AG04450 (cell line): ENCODE measurements around the gene PSMD1. TPM values are rescaled to one million over a fixed set of nuclear protein-coding genes. Genes with fewer than 3 reads are reported as not detected.

Experiments
- CTCF ChIA-PET: fragments of 300-600, 350-600 bp; formaldehyde crosslinking; extraction: SDS; loops from one replicate; lab custom pipeline; 2022; ENCODE audit warnings: antibody characterized with exemption, inconsistent platforms; lab: Charles Lee
- POLR2A ChIA-PET: fragments of 350-600 bp; formaldehyde crosslinking; extraction: SDS; loops from one replicate; lab custom pipeline; 2021; ENCODE audit warnings: antibody characterized with exemption, inconsistent platforms; lab: Yijun Ruan, JAX
- DNase-seq: peaks from one replicate; pipeline ENCODE4 v3.0.0-alpha.2; 2011; ENCODE audit warnings: low read depth, low spot score
- H3K27ac ChIP-seq: one replicate; pipeline ENCODE4 v1.5.1; 2012; ENCODE audit warnings: low read depth, low read length, control low read depth
- H3K27me3 ChIP-seq: one replicate; pipeline ENCODE4 v1.6.0; 2012; ENCODE audit warnings: low read length; ENCODE audit not compliant: control insufficient read depth, insufficient read depth
- H3K4me3 ChIP-seq: 2 replicates; pipeline ENCODE4 v1.5.1; 2011; ENCODE audit warnings: mild to moderate bottlenecking, low read depth, low read length, control low read depth
- H3K9me3 ChIP-seq: 2 replicates; pipeline ENCODE4 v1.5.1; 2012; ENCODE audit warnings: low read length; ENCODE audit not compliant: control insufficient read depth, insufficient read depth
- CTCF ChIP-seq: IDR thresholded peaks from 2 replicates; pipeline ENCODE4 v1.5.1; 2011; ENCODE audit warnings: low read depth, low read length, control low read depth, inconsistent platforms
- polyA plus RNA-seq: library from polyadenylated mRNA; depleted of rRNA; stranded (reverse); fragments of >200 nt; gene quantifications from 2 replicates; pipeline ENCODE4 v1.2.3, GENCODE V29; 2011

Gene PSMD1
- polyA plus RNA-seq, 1 experiment = 211 TPM

DNA sequence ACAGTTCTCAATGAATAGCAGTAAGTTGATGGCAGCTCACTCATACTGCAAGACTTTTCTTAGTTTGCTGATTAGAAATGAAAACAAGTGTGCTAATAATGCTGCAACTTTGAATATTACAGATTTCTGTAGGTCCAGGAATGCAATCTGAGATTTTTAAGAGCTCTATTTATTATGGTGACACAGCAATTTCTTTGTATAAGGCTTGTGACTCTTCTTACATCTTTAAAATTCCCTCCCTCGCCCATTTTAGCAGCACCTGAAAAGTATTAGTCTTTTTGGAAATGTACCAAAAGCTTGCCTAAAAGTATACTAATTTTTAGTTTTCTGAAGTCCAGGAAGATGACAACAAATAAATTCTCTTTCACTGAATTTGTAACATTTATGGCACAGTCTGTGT is 72.5 kb downstream of the PSMD1 start:
- ChIA-PET CTCF (interaction anchor here (1.0 to 4.1 kb wide), 8 partner anchors 10 to 323 kb away, joined by 3 to 13 read pairs (median 4); no protein-coding TSS in a partner anchor), POLR2A (interaction anchor here (0.6 kb wide), 1 partner anchor 62 kb away, joined by 6 read pairs; no protein-coding TSS in a partner anchor)
- no peak for DNase-seq

DNA sequence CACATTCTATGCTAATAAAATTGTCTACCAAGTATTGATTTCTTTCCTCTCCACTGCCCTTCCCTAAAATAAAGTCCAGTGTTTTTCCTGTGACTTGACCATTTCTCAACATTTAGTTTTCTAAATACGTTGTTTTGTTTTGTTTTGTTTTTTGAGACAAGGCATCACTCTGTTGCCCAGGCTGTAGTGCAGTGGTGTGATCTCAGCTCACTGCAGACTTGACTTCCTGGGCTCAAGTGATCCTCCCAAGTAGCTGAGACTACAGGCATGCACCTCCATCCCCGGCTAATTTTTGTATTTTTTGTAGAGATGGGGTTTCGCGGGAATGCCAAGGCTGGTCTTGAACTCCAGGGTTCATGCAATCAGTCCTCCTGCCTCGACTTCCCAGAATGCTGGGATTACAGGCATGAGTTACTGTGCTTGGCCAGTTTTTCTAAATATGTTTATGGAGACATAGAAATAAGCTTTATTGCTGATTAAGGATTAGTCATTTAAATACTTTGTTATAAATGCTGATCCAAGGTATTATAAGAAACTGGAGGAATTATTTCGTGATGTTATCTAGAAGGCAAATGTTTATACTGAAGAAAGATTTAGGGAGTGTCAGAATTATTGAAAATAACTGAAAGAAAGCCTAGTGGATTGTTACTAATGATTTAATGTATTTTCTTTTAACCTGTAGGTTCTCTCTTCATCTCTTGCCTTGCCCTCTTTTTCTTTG is 73.8 kb downstream of the PSMD1 start:
- no peaks in the 10 kb centered on the region; the same call in 1 of the 2 replicates for H3K9me3 ChIP-seq
- no peaks in the 10 kb centered on the region for H3K27me3 ChIP-seq
- H3K27ac ChIP-seq = no peak overlapping the region
- POLR2A ChIA-PET = no interaction called here
- DNase-seq = no peak
- CTCF ChIA-PET = interaction anchor here (1.1 to 4.1 kb wide), 2 partner anchors 78 to 97 kb away, joined by 4 to 13 read pairs; no protein-coding TSS in a partner anchor
- no peak for TF ChIP-seq CTCF
- no peak overlapping the region for H3K4me3 ChIP-seq

More for the DNA sequence above, 72.5 kb downstream of the PSMD1 start:
- no peaks in the 10 kb centered on the region; the same call in 1 of the 2 replicates for H3K9me3 ChIP-seq
- H3K27ac ChIP-seq = no peak overlapping the region
- H3K27me3 ChIP-seq = no peaks in the 10 kb centered on the region
- TF ChIP-seq CTCF = no peak
- no peak overlapping the region for H3K4me3 ChIP-seq

- Histone ChIP-seq H3K27ac (no peak overlapping the region), H3K9me3 (no peaks in the 10 kb centered on the region; the same call in 1 of the 2 replicates), H3K4me3 (no peak overlapping the region), H3K27me3 (no peaks in the 10 kb centered on the region)
- CTCF ChIA-PET = interaction anchor here (1.1 kb wide), 1 partner anchor 60 kb away, joined by 3 read pairs; no protein-coding TSS in a partner anchor
- no peak for DNase-seq
- no peak for TF ChIP-seq CTCF
- POLR2A ChIA-PET = interaction anchor here (0.6 to 1.0 kb wide), 2 partner anchors 31 to 56 kb away, joined by 3 to 4 read pairs; no protein-coding TSS in a partner anchor
These were observed 75.5 kb downstream of the PSMD1 start for GRCh38 chr2:231132129-231132528.

DNA sequence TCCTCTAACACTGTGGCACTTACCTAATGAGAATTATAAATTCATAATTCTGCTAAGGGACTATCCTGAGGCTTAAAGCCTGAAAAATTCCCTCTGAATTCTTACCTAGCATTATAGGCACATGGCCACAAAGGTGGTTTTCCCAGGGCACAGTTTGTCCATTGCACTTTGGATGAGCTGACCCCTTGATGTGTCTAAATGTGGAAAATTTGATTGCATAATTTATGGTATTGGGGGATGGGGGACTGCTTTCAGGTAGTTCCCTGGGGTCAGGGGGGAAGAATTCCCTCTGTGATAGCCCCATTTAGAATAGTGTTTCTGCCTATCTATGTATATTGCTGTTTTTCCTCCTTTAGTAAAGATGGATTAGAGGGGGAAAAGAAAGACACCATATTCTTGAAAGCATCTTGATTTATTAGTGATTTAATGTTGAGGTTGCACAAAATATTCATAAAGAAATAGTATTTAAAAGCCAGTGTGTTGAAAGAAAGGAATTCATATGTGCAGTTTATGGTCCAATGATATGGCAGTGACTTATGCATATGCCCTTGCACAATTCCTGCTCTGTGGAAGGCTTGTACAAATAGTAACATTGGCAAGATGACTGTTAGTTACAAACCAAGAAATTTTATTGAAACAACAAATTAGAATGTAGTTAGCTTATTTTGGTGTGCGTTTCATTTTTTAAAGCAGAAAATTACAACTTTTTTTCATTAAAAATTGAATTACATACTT is 76.9 kb downstream of the PSMD1 start:
- H3K9me3 ChIP-seq = no peaks in the 10 kb centered on the region; the same call in 1 of the 2 replicates
- TF ChIP-seq CTCF = no peak
- no peak for DNase-seq
- H3K27me3 ChIP-seq = no peaks in the 10 kb centered on the region
- ChIA-PET POLR2A (no interaction called here), CTCF (interaction anchor here (1.3 to 2.1 kb wide), 2 partner anchors 14 to 29 kb away, joined by 3 to 6 read pairs; no protein-coding TSS in a partner anchor)
- H3K27ac ChIP-seq = no peak overlapping the region
- H3K4me3 ChIP-seq = no peak overlapping the region
